ENCODE data around the gene H19.

H19 gene

GRCh38 chr11:1997755-1998154 lies at the start of gene H19:
Gene H19 (minus strand): TSS chr11:1997842.
- no peak for DNase-seq (ENCODE audit: low read depth)

- DNase-seq (ENCODE audit: low read depth): no peak
Observed at GRCh38 chr11:2041963-2042362, 44.3 kb upstream of the H19 start.

- no peak for DNase-seq (ENCODE audit: low read depth)
Observed at GRCh38 chr11:2041153-2041552, 43.5 kb upstream of the H19 start.

- DNase-seq (ENCODE audit: low read depth): no peak
Observed at GRCh38 chr11:2039198-2039759, 41.6 kb upstream of the H19 start.

- no peak for DNase-seq (ENCODE audit: low read depth)
Observed at GRCh38 chr11:2036863-2037486, 39.3 kb upstream of the H19 start.

- no peak for DNase-seq (ENCODE audit: low read depth)
Observed at GRCh38 chr11:2035382-2035781, 37.7 kb upstream of the H19 start.

GRCh38 chr11:2031058-2031457 lies 33.4 kb upstream of the H19 start:
- no peak for DNase-seq (ENCODE audit: low read depth)

- no peak for DNase-seq (ENCODE audit: low read depth)
Observed at GRCh38 chr11:2027708-2028107, 30.1 kb upstream of the H19 start.

GRCh38 chr11:2015025-2015424 lies 17.4 kb upstream of the H19 start:
- DNase-seq (ENCODE audit: low read depth): no peak

GRCh38 chr11:2012440-2012839 lies 14.8 kb upstream of the H19 start:
- DNase-seq (ENCODE audit: low read depth): no peak

GRCh38 chr11:2004466-2004865 lies 6.8 kb upstream of the H19 start:
- no peak for DNase-seq (ENCODE audit: low read depth)

- no peak for DNase-seq (ENCODE audit: low read depth)
Observed at GRCh38 chr11:2002807-2003206, 5.2 kb upstream of the H19 start.

GRCh38 chr11:2002042-2002776 lies 4.6 kb upstream of the H19 start:
- DNase-seq (ENCODE audit: low read depth): no peak

- no peak for DNase-seq (ENCODE audit: low read depth)
Observed at GRCh38 chr11:1998861-1999260, 1.2 kb upstream of the H19 start.

- DNase-seq (ENCODE audit: low read depth): no peak
Observed at GRCh38 chr11:1998290-1998689, 648 bp upstream of the H19 start.

GRCh38 chr11:1994121-1994520 lies 3.5 kb downstream of the H19 start:
- DNase-seq (ENCODE audit: low read depth): no peak

GRCh38 chr11:1992111-1992510 lies 5.5 kb downstream of the H19 start:
- no peak for DNase-seq (ENCODE audit: low read depth)

GRCh38 chr11:1990872-1991578 lies 6.6 kb downstream of the H19 start:
- no peak for DNase-seq (ENCODE audit: low read depth)

- no peak for DNase-seq (ENCODE audit: low read depth)
Observed at GRCh38 chr11:1989953-1990352, 7.7 kb downstream of the H19 start.

GRCh38 chr11:1988667-1989317 lies 8.8 kb downstream of the H19 start:
- no peak for DNase-seq (ENCODE audit: low read depth)

GRCh38 chr11:1988174-1988573 lies 9.5 kb downstream of the H19 start:
- DNase-seq (ENCODE audit: low read depth): no peak

GRCh38 chr11:1987024-1987423 lies 10.6 kb downstream of the H19 start:
- no peak for DNase-seq (ENCODE audit: low read depth)

GRCh38 chr11:1983601-1983961 lies 14.1 kb downstream of the H19 start:
- no peak for DNase-seq (ENCODE audit: low read depth)

All from stromal cell of bone marrow (primary cell).